ENCODE data around the gene SCP2. TPM values are rescaled to one million over a fixed set of nuclear protein-coding genes. Genes with fewer than 3 reads are reported as not detected.

The SCP2 gene
- total and polyA plus RNA-seq, 2 of the 4 experiments (the other 2 are of a cell fraction), result 70.4 to 83.1 TPM

DNA sequence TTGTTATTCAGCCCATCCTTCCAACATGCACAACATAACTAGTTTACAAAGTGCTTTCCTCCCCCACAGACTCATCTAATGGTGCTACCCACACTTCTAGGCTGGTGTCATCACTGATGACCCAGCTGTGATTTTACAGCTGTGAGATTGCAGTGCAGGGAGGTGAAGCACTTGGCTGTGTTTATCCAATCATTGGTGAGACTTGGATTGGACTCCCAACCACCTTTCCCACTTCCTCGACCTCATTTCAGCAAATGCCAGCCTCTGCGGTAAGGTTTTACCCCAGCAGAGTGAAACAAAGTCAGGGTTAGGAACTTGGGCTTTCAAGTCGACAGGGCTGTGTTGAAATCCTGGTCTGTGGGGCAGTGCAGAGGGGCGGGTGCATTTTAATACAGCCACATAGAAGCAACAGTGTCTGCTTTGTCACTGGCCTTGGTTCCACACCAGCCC lies 27.6 kb upstream of the SCP2 start:
- Histone ChIP-seq H3K9ac (ENCODE audit: low read depth, low read length) (no peak overlapping the region), H3K14ac (replicated peaks; ENCODE audit: low read depth, low read length) (no peak overlapping the region), H4K91ac (ENCODE audit: insufficient read depth, low read depth, low read length) (no peak overlapping the region), H3K56ac (ENCODE audit: extremely low read depth, insufficient read depth, low read length) (no peak overlapping the region), H3K23ac (ENCODE audit: low read depth, low read length) (no peak overlapping the region), H2BK120ac (ENCODE audit: low read depth, low read length) (no peak overlapping the region), H2AK5ac (ENCODE audit: low read depth, low read length) (no peak overlapping the region), H2AK9ac (replicated peaks; ENCODE audit: low read depth, low read length, poor library complexity) (no peak overlapping the region), H3K9me3 (ENCODE audit: control insufficient read depth, insufficient read depth, low read length) (no peaks in the 10 kb centered on the region), H3K79me1 (ENCODE audit: low read depth in 1 of 2, low read length in 2 of 2) (no peaks in the 10 kb centered on the region), H3K9me1 (ENCODE audit: insufficient read depth, low read length) (peaks cover 3% of the 10 kb centered on the region; the same call in 1 of the 2 replicates), H3K36me3 (ENCODE audit: control insufficient read depth, insufficient read depth, low read length) (peaks cover 3% of the 10 kb centered on the region; the same call in 1 of the 2 replicates), H2BK15ac (ENCODE audit: low read depth, low read length) (no peak overlapping the region), H4K5ac (ENCODE audit: low read depth, low read length) (no peak overlapping the region), H3K27me3 (ENCODE audit: control insufficient read depth, insufficient read depth, low read length) (no peaks in the 10 kb centered on the region), H4K8ac (ENCODE audit: low read depth in 2 of 2, low read length in 2 of 2) (no peak overlapping the region), H3K4me3 (ENCODE audit: insufficient read depth, low read depth, low read length) (no peak overlapping the region), H3K4me2 (ENCODE audit: low read depth, low read length) (no peak overlapping the region), H2AFZ (replicated peaks; ENCODE audit: low read length, poor library complexity) (peak overlapping the region; percentile 1), H4K20me1 (ENCODE audit: insufficient read depth, low read length) (no peaks in the 10 kb centered on the region), H2BK20ac (ENCODE audit: low read depth, low read length) (no peak overlapping the region), H2BK5ac (ENCODE audit: low read depth, low read length, poor library complexity, severe bottlenecking) (no peak overlapping the region), H3K4ac (ENCODE audit: low read depth, low read length) (no peak overlapping the region), H3K18ac (ENCODE audit: low read depth, low read length) (no peak overlapping the region), H3K4me1 (ENCODE audit: control insufficient read depth, insufficient read depth, low read length) (peaks cover 1% of the 10 kb centered on the region; the same call in 1 of the 2 replicates), H3K27ac (ENCODE audit: insufficient read depth, low read length) (no peak overlapping the region)
- ChIA-PET POLR2A (ENCODE audit: unreplicated experiment) (no interaction called here), CTCF (no interaction called here)
- no TSS peak for BruUV-seq (replicated peaks)
- DNase-seq (no peak), ATAC-seq (ENCODE audit: low read depth) (peak; percentile 32; the same call in 1 of the 2 replicates)
- TF ChIP-seq MAFK (IDR thresholded peaks at IDR 0.05; ENCODE audit: low read depth, low read length) (no peak), SMC3 (IDR thresholded peaks at IDR 0.05; ENCODE audit: low read depth, low read length) (no peak), CHD1 (IDR thresholded peaks at IDR 0.05; ENCODE audit: low read depth, low read length) (no peak), CEBPB (IDR thresholded peaks at IDR 0.05; ENCODE audit: low read depth, low read length) (no peak), MXI1 (IDR thresholded peaks at IDR 0.05; ENCODE audit: borderline replicate concordance, low read depth, low read length) (no peak), RFX5 (IDR thresholded peaks at IDR 0.05; ENCODE audit: low read depth, low read length) (no peak), USF2 (IDR thresholded peaks at IDR 0.05; ENCODE audit: low read depth, low read length) (no peak), ELK1 (IDR thresholded peaks at IDR 0.05; ENCODE audit: borderline replicate concordance, low read depth, low read length) (no peak), FOS (IDR thresholded peaks at IDR 0.05; ENCODE audit: low read depth, low read length) (no peak), NFE2L2 (IDR thresholded peaks at IDR 0.05; ENCODE audit: low read depth, low read length) (no peak), MAZ (IDR thresholded peaks at IDR 0.05; ENCODE audit: borderline replicate concordance, low read depth, low read length) (no peak), BHLHE40 (IDR thresholded peaks at IDR 0.05; ENCODE audit: low read depth, low read length) (no peak), RCOR1 (IDR thresholded peaks at IDR 0.05; ENCODE audit: insufficient replicate concordance, low read length) (no peak)
- TF ChIP-seq, protein P1, sequence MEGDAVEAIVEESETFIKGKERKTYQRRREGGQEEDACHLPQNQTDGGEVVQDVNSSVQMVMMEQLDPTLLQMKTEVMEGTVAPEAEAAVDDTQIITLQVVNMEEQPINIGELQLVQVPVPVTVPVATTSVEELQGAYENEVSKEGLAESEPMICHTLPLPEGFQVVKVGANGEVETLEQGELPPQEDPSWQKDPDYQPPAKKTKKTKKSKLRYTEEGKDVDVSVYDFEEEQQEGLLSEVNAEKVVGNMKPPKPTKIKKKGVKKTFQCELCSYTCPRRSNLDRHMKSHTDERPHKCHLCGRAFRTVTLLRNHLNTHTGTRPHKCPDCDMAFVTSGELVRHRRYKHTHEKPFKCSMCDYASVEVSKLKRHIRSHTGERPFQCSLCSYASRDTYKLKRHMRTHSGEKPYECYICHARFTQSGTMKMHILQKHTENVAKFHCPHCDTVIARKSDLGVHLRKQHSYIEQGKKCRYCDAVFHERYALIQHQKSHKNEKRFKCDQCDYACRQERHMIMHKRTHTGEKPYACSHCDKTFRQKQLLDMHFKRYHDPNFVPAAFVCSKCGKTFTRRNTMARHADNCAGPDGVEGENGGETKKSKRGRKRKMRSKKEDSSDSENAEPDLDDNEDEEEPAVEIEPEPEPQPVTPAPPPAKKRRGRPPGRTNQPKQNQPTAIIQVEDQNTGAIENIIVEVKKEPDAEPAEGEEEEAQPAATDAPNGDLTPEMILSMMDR (conservative IDR thresholded peaks at IDR 0.05; ENCODE audit: low read depth, low read length), result no peak
- in situ Hi-C loops (cut with MboI; ENCODE audit: low sequenced_read_pairs) (no loop called here), dilution Hi-C loops (cut with HindIII; ENCODE audit: low sequenced_read_pairs, unreplicated experiment) (no loop called here), intact Hi-C loops (cut with micrococcal nuclease) (no loop called here)
- WGBS, 2 experiments (ENCODE audit: extremely low coverage in 2 of 2, insufficient read length in 1 of 2), result no CpG with 5 or more reads among the region's 4 CpGs
